ENCODE measurements around the gene FKBP1A. TPM values are rescaled to one million over a fixed set of nuclear protein-coding genes. Genes with fewer than 3 reads are reported as not detected.

Gene FKBP1A
- total RNA-seq (220 TPM), polyA plus RNA-seq (ENCODE audit: insufficient read depth, low read depth, low replicate concordance) (260 TPM)
- long read RNA-seq, donor 1, transcript FKBP1A-203 (4 exons, 976 nt), result minor isoform, 5 of 357 reads
- long read RNA-seq, donor 1, transcript FKBP1A-202 (4 exons, 747 nt), result minor isoform, 6 of 357 reads
- long read RNA-seq, donor 1, transcript FKBP1A-204 (5 exons, 1,622 nt), result major isoform, 97 of 357 reads
- long read RNA-seq, donor 1, partial matches to known transcripts, result 248 of 357 reads
- long read RNA-seq, donor 1, other reads (novel, unspliced or antisense), result 0 of 357 reads
- long read RNA-seq, donor 2, transcript FKBP1A-202 (4 exons, 747 nt), result minor isoform, 11 of 90 reads
- long read RNA-seq, donor 2, transcript FKBP1A-204 (5 exons, 1,622 nt), result major isoform, 66 of 90 reads
- long read RNA-seq, donor 2, partial matches to known transcripts, result 0 of 90 reads
- long read RNA-seq, donor 2, other reads (novel, unspliced or antisense), result 9 of 90 reads
- long read RNA-seq, donor 3, transcript FKBP1A-203 (4 exons, 976 nt), result minor isoform, 5 of 131 reads
- long read RNA-seq, donor 3, transcript FKBP1A-204 (5 exons, 1,622 nt), result major isoform, 108 of 131 reads
- long read RNA-seq, donor 3, transcript FKBP1A-202 (4 exons, 747 nt), result minor isoform, 10 of 131 reads
- long read RNA-seq, donor 3, partial matches to known transcripts, result 0 of 131 reads
- long read RNA-seq, donor 3, other reads (novel, unspliced or antisense), result 6 of 131 reads
- long read RNA-seq, donor 4, transcript FKBP1A-204 (5 exons, 1,622 nt), result major isoform, 74 of 83 reads
- long read RNA-seq, donor 4, partial matches to known transcripts, result 0 of 83 reads
- long read RNA-seq, donor 4, other reads (novel, unspliced or antisense), result 0 of 83 reads
- long read RNA-seq, donor 5, transcript FKBP1A-204 (5 exons, 1,622 nt), result major isoform, 10 of 13 reads
- long read RNA-seq, donor 5, partial matches to known transcripts, result 0 of 13 reads
- long read RNA-seq, donor 5, other reads (novel, unspliced or antisense), result 0 of 13 reads
- long read RNA-seq, donor 6, transcript FKBP1A-204 (5 exons, 1,622 nt), result major isoform, 59 of 81 reads
- long read RNA-seq, donor 6, transcript FKBP1A-203 (4 exons, 976 nt), result minor isoform, 9 of 81 reads
- long read RNA-seq, donor 6, transcript FKBP1A-202 (4 exons, 747 nt), result minor isoform, 6 of 81 reads
- long read RNA-seq, donor 6, partial matches to known transcripts, result 7 of 81 reads
- long read RNA-seq, donor 6, other reads (novel, unspliced or antisense), result 0 of 81 reads
- long read RNA-seq, donor 7, transcript FKBP1A-204 (5 exons, 1,622 nt), result major isoform, 87 of 130 reads
- long read RNA-seq, donor 7, transcript FKBP1A-202 (4 exons, 747 nt), result minor isoform, 5 of 130 reads
- long read RNA-seq, donor 7, partial matches to known transcripts, result 2 of 130 reads
- long read RNA-seq, donor 7, other reads (novel, unspliced or antisense), result 30 of 130 reads
- long read RNA-seq, donor 8, transcript FKBP1A-204 (5 exons, 1,622 nt), result major isoform, 91 of 115 reads
- long read RNA-seq, donor 8, transcript FKBP1A-202 (4 exons, 747 nt), result minor isoform, 7 of 115 reads
- long read RNA-seq, donor 8, partial matches to known transcripts, result 0 of 115 reads
- long read RNA-seq, donor 8, other reads (novel, unspliced or antisense), result 9 of 115 reads
- long read RNA-seq, donor 9, transcript FKBP1A-204 (5 exons, 1,622 nt), result major isoform, 51 of 135 reads
- long read RNA-seq, donor 9, partial matches to known transcripts, result 78 of 135 reads
- long read RNA-seq, donor 9, other reads (novel, unspliced or antisense), result 0 of 135 reads
- long read RNA-seq, donor 10, transcript FKBP1A-204 (5 exons, 1,622 nt), result major isoform, 54 of 70 reads
- long read RNA-seq, donor 10, transcript FKBP1A-202 (4 exons, 747 nt), result minor isoform, 6 of 70 reads
- long read RNA-seq, donor 10, partial matches to known transcripts, result 0 of 70 reads
- long read RNA-seq, donor 10, other reads (novel, unspliced or antisense), result 0 of 70 reads

DNA sequence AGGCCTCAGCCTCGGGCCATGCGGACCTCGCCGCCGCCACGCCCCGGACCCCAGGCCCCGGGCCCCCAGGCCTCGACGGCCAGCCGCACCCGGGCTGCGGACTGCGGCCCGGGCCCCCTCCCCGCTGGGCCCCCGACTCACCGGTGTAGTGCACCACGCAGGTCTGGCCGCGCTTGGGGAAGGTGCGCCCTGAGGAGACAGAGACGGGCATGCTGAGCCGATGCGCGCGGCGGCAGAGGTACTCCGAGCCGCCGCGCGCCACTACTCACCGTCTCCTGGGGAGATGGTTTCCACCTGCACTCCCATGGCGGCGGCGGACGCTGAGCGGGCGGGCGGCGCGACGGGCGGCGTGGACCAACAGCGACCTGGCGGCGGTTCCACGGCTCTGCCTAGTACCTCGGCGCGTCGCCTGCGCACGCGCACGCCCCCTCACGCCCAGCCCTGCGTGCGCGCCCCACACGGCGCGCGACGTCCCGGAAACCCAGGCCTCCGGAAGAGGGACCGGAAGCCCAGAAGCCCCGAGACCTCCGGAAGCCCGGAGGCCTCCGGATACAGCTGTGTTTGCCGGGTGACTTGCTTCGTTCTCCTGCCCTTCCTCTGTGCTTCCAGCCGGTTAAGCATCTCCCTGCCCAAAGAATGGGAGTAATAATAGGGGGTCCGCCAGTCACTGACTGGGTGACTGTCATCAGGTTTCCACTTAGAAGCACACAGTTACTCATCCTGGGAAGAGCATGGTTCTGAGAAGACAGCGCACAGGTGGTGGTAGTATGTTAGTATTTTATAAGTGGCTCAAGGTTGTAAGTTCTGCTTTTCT, at the start of gene FKBP1A:
TSS of gene FKBP1A (minus strand) at position 362 of the 814 bp plus-strand sequence. CDS start at position 306, 56 bp downstream.
- H3K4me1 ChIP-seq (ENCODE audit: control insufficient read depth in 2 of 3, insufficient read depth in 2 of 3, low read depth in 1 of 3, low read length in 3 of 3), result peaks cover 0 to 37% (median 23%) of the 10 kb centered on the region in 3 donors
- peaks cover 5% of the 10 kb centered on the region for H3K27me3 ChIP-seq (ENCODE audit: control insufficient read depth, insufficient read depth, low read length)
- peak within 1 kb of the TSS; percentile 83 to 98 (median 86) for H3K4me3 ChIP-seq (ENCODE audit: low read length in 3 of 3)
- intact Hi-C loops (cut with DNase I), result no loop called here
- DNase-seq (peak; percentile 94 to 97 (median 96)), FAIRE-seq (no peak)
- H3K9ac ChIP-seq (ENCODE audit: low read length in 3 of 3), result peak within 1 kb of the TSS; percentile 65 to 89 (median 88)
- H3K36me3 ChIP-seq (ENCODE audit: control insufficient read depth in 2 of 3, insufficient read depth in 3 of 3, low read length in 3 of 3), result no peaks in the 10 kb centered on the region
- peaks cover 0 to 2% (median 0%) of the 10 kb centered on the region in 3 donors for H3K9me3 ChIP-seq (ENCODE audit: control insufficient read depth in 2 of 3, insufficient read depth in 1 of 3, low read length in 3 of 3)
- peak; percentile 5 for TF ChIP-seq CTCF (IDR thresholded peaks at IDR 0.05; ENCODE audit: borderline replicate concordance, extremely low read depth, insufficient read depth)
- peak within 1 kb of the TSS; percentile 36 to 87 for H3K27ac ChIP-seq (ENCODE audit: low read depth in 2 of 2, low read length in 2 of 2)

- Histone ChIP-seq H3K4me1 (ENCODE audit: control insufficient read depth in 2 of 3, insufficient read depth in 2 of 3, low read depth in 1 of 3, low read length in 3 of 3) (no peaks in the 10 kb centered on the region), H3K27ac (ENCODE audit: low read depth in 2 of 2, low read length in 2 of 2) (no peak overlapping the region), H3K9ac (ENCODE audit: low read length in 3 of 3) (no peak overlapping the region), H3K36me3 (ENCODE audit: control insufficient read depth in 2 of 3, insufficient read depth in 3 of 3, low read length in 3 of 3) (peaks cover 2 to 53% (median 53%) of the 10 kb centered on the region in 3 donors), H3K4me3 (ENCODE audit: low read length in 3 of 3) (no peak overlapping the region), H3K9me3 (ENCODE audit: control insufficient read depth in 2 of 3, insufficient read depth in 1 of 3, low read length in 3 of 3) (no peaks in the 10 kb centered on the region), H3K27me3 (ENCODE audit: control insufficient read depth, insufficient read depth, low read length) (no peaks in the 10 kb centered on the region)
- no peak for TF ChIP-seq CTCF (IDR thresholded peaks at IDR 0.05; ENCODE audit: borderline replicate concordance, extremely low read depth, insufficient read depth)
- FAIRE-seq (no peak), DNase-seq (no peak)
- intact Hi-C loops (cut with DNase I), result no loop called here
Measured at GRCh38 chr20:1442304-1442703, 49.5 kb upstream of the FKBP1A start.

Measured in kidney (tissue), 22 donors.